Measurements from ENCODE around the gene DNAJC8.
A peak's percentile ranks its signal among the peaks of the same experiment; 100 is the strongest.

The DNAJC8 gene, protein sequence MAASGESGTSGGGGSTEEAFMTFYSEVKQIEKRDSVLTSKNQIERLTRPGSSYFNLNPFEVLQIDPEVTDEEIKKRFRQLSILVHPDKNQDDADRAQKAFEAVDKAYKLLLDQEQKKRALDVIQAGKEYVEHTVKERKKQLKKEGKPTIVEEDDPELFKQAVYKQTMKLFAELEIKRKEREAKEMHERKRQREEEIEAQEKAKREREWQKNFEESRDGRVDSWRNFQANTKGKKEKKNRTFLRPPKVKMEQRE

DNA sequence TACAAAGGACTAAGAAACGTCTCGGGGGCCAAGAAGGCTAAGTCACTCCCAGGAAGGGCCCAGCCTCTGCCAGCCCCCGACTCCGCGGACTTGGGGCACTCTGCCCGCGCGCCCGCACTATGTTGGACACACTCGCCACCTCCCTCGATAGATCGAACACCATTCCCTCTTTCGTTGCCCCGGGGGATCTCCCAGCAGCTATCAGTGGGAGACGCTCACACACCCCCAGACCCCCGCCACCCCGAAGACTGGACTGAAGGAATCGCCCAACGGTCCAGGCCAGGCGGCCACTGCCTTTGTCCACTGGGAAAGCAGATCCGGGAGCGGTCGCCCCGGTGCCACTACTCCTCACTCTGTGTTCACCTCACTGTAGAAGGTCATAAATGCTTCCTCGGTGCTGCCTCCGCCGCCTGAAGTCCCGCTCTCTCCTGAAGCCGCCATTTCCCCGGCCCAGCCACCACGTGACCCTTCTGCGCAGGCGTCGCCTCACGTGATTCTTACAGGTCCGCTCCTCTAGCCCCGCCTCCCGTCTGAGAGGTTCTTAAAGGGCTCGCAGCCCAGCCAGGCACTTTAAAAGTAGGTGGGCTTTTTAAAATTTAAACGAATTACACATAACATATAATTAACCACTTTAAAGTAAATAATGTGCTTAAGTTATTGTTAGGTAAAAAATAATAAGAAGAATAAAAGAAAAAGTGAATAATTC is at the start of gene DNAJC8:
TSS of gene DNAJC8 (minus strand) at position 472 of the 706 bp plus-strand sequence. CDS start at position 441, 31 bp downstream.
- TF ChIP-seq, protein P1, sequence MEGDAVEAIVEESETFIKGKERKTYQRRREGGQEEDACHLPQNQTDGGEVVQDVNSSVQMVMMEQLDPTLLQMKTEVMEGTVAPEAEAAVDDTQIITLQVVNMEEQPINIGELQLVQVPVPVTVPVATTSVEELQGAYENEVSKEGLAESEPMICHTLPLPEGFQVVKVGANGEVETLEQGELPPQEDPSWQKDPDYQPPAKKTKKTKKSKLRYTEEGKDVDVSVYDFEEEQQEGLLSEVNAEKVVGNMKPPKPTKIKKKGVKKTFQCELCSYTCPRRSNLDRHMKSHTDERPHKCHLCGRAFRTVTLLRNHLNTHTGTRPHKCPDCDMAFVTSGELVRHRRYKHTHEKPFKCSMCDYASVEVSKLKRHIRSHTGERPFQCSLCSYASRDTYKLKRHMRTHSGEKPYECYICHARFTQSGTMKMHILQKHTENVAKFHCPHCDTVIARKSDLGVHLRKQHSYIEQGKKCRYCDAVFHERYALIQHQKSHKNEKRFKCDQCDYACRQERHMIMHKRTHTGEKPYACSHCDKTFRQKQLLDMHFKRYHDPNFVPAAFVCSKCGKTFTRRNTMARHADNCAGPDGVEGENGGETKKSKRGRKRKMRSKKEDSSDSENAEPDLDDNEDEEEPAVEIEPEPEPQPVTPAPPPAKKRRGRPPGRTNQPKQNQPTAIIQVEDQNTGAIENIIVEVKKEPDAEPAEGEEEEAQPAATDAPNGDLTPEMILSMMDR (IDR thresholded peaks at IDR 0.05; ENCODE audit: low read depth, low read length, missing control alignments) = no peak
- peak within 1 kb of the TSS; percentile 99 for H3K4me3 ChIP-seq (ENCODE audit: low read depth, low read length)
- no peaks in the 10 kb centered on the region for H3K27me3 ChIP-seq (replicated peaks)
- H3K36me3 ChIP-seq (replicated peaks) = peaks cover 14% of the 10 kb centered on the region
- H3K27ac ChIP-seq = peak within 1 kb of the TSS; percentile 83
- peak; percentile 91 for DNase-seq
- in situ Hi-C loops (cut with HindIII; ENCODE audit: low pct_ligation_motif_present, low sequenced_read_pairs) = no loop called here

DNA sequence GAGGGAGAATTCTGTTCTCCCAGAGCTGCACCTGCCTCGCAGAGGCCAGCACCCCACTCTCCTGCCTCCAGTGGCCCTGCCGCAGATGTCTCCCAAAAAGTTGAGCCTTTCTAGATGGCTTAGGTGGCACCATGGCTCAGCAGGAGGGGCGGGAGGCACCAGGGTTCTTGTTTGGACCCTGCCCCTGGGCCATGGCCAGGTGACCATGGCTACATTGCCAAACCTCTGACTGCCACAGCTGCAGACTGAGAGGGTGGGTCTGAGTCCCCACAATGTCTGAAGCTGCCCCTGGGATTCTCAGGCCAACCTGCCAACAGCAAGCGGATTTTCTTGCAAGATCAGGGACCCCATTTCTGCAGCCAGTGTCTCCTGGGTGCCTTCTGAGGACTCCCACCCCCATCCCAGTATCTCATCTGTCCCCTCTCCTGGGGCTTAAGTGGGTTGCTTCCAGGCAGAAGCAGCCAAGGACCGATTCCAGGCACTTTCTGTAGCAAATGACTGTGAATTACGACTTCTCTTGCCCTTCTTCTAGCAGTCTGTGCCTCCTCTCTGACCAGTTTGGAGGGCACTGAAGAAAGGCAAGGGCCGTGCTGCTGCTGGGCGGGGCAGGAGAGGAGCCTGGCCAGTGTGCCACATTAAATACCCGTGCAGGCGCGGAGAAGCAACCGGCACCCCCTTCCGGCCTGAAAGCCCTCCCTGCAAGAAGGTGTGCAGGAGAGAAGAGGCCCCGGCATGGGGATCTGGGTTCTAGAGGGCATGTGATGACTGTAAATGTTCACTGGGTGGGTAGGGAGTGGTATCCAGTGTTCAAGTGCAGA is 49.0 kb upstream of the DNAJC8 start:
- H3K4me3 ChIP-seq (ENCODE audit: low read depth, low read length) = no peak overlapping the region
- peaks cover 40% of the 10 kb centered on the region for H3K36me3 ChIP-seq (replicated peaks)
- in situ Hi-C loops (cut with HindIII; ENCODE audit: low pct_ligation_motif_present, low sequenced_read_pairs) = no loop called here
- DNase-seq = no peak
- H3K27ac ChIP-seq = no peak overlapping the region
- TF ChIP-seq, protein P1 (IDR thresholded peaks at IDR 0.05; ENCODE audit: low read depth, low read length, missing control alignments) = no peak
- H3K27me3 ChIP-seq (replicated peaks) = no peaks in the 10 kb centered on the region

- in situ Hi-C loops (cut with HindIII; ENCODE audit: low pct_ligation_motif_present, low sequenced_read_pairs) = no loop called here
Observed at GRCh38 chr1:28280977-28281381, 48.1 kb upstream of the DNAJC8 start.

GRCh38 chr1:28280501-28280900 is 47.7 kb upstream of the DNAJC8 start:
- Histone ChIP-seq H3K4me3 (ENCODE audit: low read depth, low read length) (no peak overlapping the region), H3K27ac (no peak overlapping the region), H3K36me3 (replicated peaks) (peaks cover 47% of the 10 kb centered on the region), H3K27me3 (replicated peaks) (no peaks in the 10 kb centered on the region)
- TF ChIP-seq, protein P1 (IDR thresholded peaks at IDR 0.05; ENCODE audit: low read depth, low read length, missing control alignments) = no peak
- no peak for DNase-seq
- in situ Hi-C loops (cut with HindIII; ENCODE audit: low pct_ligation_motif_present, low sequenced_read_pairs) = no loop called here

More at GRCh38 chr1:28280977-28281381, 48.1 kb upstream of the DNAJC8 start:
- H3K36me3 ChIP-seq (replicated peaks) = peaks cover 42% of the 10 kb centered on the region
- no peak overlapping the region for H3K27ac ChIP-seq
- no peak overlapping the region for H3K4me3 ChIP-seq (ENCODE audit: low read depth, low read length)
- no peaks in the 10 kb centered on the region for H3K27me3 ChIP-seq (replicated peaks)
- TF ChIP-seq, protein P1 (IDR thresholded peaks at IDR 0.05; ENCODE audit: low read depth, low read length, missing control alignments) = no peak
- DNase-seq = no peak

DNA sequence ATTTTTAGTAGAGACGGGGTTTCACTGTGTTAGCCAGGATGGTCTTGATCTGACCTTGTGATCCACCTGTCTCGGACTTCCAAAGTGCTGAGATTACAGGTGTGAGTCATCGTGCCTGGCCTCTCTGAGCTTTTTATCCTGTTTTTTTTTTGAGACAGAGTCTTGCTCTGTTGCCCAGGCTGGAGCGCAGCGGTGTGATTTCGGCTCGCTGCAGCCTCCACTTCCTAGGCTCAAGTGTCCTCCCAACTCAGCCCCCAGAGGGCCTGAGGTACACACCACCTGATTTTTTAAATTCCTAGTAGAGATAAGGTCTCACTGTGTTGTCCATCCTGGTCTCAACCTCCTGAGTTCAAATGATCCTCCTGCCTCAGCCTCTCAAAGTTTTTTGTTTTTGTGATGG is 46.9 kb upstream of the DNAJC8 start:
- H3K4me3 ChIP-seq (ENCODE audit: low read depth, low read length) = no peak overlapping the region
- in situ Hi-C loops (cut with HindIII; ENCODE audit: low pct_ligation_motif_present, low sequenced_read_pairs) = no loop called here
- TF ChIP-seq, protein P1 (IDR thresholded peaks at IDR 0.05; ENCODE audit: low read depth, low read length, missing control alignments) = no peak
- H3K27me3 ChIP-seq (replicated peaks) = no peaks in the 10 kb centered on the region
- no peak overlapping the region for H3K27ac ChIP-seq
- peaks cover 53% of the 10 kb centered on the region for H3K36me3 ChIP-seq (replicated peaks)
- DNase-seq = no peak

Data from brain microvascular endothelial cell (primary cell).